HG03103 (cell line): Measurements from ENCODE around the gene PARD3.
"Not testable (repeated sequence)": the region's sequence is repeated elsewhere in the genome, so short reads cannot be mapped to it uniquely, and the experiment has no call there.

Experiments used
- ATAC-seq: cut with Tn5 transposase; IDR thresholded peaks from one replicate; pipeline ENCODE4 v1.9.1; 2021; ENCODE audit warnings: low read depth; ENCODE audit not compliant: unreplicated experiment

PARD3 gene

DNA sequence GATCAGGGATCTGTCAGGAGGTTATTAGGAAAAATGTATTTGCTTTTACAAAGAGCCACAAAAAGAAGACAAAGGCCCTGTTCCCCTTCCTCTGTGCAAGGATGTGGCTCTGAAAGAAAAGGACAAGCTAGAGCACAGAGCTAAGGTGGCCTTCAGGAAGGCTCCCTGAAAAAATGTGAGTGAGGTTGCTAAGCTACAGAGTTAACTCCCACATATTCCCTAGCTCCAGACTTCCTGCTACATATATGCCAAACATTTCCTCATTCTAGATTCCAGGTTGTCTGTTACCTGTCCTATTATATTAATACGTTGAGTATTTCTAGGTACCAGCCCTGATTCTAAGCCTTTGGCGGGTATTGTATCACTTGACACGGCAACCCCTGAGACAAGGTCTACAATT lies 369.0 kb downstream of the PARD3 start:
- no peak for ATAC-seq

- ATAC-seq, result no peak
Observed at GRCh38 chr10:34444223-34445183, 370.6 kb downstream of the PARD3 start.

DNA sequence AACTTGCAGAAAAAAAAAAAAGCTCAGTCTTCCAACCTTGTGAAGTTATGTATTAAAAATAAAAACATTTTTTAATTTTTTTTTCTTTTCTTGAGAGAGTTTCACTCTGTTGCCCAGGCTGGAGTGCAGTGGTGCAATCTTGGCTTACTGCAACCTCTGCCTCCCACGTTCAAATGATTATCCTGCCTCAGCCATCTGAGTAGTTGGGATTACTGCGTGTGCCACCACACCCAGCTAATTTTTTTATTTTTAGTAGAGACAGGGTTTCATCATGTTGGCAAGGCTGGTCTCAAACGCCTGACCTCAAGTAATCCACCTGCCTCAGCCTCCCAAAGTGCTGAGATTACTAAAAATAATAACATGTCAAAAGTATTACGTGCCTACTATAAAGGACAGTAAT lies 375.7 kb downstream of the PARD3 start:
- ATAC-seq, result not testable (repeated sequence)

GRCh38 chr10:34438741-34439140 lies 376.4 kb downstream of the PARD3 start:
- no peak for ATAC-seq

- ATAC-seq, result no peak
Observed at GRCh38 chr10:34437906-34438305, 377.2 kb downstream of the PARD3 start.

DNA sequence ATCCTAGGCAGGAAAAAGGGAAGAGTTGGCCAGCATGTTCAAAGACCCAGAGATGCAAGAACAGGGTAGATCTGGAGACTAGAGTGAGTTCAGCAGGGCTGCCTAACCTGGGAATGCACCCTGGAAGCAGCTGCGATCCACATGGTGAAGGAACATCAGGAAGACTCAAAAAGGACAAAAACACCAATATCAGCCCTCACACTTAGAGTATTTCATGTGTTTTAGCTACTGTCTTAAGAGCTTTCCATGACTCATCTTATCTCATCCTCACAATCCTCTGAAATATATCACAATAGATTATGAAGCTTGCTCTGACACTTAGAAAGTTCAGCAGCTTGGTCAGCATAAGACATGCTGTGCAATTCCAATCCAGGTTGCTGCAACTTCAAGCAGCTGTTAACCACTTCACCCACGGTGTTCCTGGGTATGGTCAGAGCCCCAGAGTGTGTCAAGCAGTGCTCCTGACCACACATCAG lies 380.9 kb downstream of the PARD3 start:
- no peak for ATAC-seq

DNA sequence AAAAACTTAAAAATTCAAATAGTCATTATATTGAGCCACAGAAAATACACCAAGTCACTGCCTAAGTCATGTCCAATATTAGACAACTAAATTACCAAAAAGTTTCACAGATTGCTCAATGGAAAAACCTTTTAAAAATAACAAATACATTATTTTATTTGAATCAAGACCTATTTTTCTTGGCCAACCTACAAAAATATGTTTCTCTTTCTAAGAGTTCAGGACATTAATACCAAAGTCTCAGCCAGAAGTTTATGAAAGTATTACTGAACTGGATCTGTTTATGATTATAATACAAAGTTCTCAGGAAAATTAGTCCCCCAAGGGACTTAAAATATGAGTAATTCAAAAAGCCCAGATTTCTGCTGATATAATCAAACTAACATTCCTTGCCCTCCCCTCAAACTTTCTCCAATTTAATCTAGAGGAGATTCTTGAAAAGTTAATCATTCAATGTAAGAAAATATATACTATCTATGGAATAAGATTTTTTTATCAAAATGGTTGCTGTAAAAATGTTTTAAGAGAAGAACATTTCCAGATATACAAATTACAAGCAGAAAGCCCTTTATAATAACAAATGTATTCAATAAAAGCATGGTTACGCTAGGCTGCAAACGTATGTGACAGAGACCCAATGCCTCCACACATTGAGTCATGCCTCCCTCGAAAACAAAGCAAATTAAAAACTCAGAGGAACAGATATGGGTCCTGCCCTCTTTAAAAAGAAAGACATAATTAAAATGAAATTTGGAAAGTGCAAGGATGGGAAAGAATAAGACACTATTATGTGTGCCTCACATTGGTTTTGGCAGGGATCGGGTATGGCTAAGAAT lies 381.6 kb downstream of the PARD3 start:
- no peak for ATAC-seq

DNA sequence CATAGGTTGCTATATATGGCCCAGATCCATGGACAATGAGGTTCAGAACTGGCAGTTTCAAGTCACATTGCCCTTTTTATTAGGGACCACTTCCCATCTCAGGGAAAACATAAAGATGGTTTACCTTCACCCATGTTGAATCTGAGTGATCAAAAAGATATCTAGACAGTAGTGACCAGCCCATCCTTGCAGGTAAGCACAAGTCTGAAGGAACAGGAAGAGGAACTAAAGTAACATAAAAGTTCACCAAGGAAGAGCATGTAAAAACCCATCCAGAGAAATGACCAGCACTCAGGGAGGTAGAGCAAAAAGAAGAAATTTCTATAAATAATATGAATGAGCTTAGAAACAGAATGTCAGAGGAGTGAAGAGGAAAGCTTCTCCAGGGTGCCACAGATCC lies 382.5 kb downstream of the PARD3 start:
- ATAC-seq, result no peak

GRCh38 chr10:34430685-34431084 lies 384.4 kb downstream of the PARD3 start:
- no peak for ATAC-seq

DNA sequence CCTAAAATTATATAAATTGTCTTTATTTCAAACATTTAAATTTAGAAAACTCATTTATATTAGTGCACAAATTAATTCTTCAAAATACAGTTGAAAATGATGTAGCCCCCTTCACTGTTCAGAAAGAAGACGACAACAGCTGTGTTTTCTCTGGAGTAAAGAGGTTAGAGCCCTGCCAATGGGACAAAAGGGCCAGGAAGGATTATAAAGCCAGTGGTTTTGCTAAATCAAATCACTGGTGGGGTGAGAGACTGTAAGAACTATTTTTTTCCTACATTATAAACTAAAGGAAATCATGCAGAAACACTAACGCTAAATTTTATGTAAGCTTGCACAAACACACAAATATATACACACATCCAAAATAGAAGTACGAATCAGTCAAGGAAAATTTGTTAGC lies 386.6 kb downstream of the PARD3 start:
- ATAC-seq, result no peak

DNA sequence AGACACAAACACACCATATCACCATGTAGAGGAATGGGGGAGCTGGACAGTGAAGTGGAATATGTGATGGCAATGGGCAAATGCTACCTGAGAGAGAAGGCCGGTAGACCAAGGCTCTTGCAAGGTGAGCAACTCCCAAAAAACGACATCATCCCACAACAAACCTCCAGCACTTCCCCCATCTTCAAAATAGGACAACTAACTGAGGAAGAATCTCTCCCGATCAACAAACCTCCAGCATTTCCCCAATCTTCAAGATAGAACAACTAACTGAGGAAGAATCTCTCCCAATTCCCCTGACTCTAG lies 387.2 kb downstream of the PARD3 start:
- no peak for ATAC-seq

GRCh38 chr10:34427158-34427910 lies 387.8 kb downstream of the PARD3 start:
- not testable (repeated sequence) for ATAC-seq

- not testable (repeated sequence) for ATAC-seq
Observed at GRCh38 chr10:34426538-34427157, 388.4 kb downstream of the PARD3 start.

DNA sequence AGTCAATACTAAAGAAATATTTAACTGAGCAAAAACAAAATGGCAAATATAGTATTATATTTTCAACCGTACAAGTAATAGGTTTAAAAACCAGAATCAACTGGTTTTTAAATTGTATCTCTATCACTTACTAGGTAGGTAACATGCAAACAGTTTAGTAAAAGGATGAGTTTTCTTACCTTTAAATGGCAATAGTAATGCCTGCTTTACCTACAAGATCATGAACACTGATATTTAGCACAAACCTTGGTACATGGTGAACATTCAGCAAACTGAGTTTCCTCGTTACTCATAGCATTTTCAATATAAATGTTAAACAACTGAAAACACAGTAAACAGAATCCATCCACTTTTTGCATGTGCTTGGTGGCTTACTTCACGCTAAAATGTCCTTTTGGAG lies 389.1 kb downstream of the PARD3 start:
- ATAC-seq, result no peak

DNA sequence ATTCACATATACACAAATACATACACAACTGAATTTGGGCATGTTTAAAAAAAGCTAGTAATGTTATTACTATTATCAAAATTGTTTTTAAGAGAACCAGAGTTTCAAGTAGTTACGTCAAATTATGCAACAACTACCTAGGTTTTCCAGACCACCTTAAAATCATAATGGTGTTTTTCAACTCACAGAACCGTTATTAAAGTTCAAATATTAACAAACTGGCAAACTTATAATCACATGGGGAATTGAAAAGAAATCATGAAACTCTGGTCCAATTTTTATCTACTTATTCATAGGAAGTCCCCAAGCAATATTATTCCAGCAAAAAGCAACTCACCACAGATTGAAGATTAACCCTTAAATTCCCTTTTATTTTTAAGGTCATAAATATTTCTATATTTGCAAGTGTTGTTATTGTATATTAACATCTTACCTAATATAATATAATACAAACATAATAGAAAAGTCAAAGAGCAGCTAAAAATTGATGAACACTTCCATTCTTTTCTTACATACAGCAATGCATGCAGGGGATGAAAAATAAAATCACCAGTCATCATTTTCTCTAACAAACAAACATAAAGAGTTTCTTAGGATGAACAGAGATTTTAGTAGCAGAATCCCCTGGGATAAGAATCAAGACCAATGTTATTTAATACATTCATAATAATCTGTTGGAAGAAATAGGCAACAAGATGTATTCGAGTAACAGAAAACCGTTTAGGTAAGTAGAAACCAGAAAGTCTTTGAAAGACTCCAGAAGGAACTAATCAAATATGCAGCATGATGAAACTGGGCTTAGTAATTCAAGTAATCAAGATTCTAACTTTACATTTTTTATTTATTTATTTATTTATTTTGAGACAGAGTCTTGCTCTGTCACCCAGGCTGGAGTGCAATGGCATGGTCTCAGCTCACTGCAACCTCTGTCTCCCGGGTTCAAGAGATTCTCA lies 391.1 kb downstream of the PARD3 start:
- no peak for ATAC-seq

DNA sequence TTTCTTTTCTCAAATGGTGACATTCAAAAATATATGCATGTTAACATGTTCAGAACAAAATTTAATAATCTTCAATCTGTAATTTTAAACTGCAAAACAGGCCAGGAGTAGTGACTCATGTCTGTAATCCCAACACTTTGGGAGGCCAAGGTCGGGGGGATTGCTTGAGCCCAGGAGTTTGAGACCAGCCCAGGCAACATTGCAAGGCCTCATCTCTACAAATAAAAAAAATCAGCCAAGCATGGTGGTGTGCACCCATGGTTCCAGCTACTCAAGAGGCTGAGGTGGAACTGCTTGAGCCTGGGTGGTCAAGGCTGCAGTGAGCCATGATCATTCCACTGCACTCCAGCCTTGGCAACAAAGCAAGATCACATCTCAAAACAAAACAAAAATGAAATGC lies 394.3 kb downstream of the PARD3 start:
- ATAC-seq, result no peak

GRCh38 chr10:34420273-34420672 lies 394.8 kb downstream of the PARD3 start:
- ATAC-seq, result no peak

GRCh38 chr10:34415039-34415438 lies 400.1 kb downstream of the PARD3 start:
- no peak for ATAC-seq
